SK-N-SH treated with all-trans-retinoic acid at 6 μM for 48 hours (cell line): ENCODE measurements around the gene GP1BB.

ENCODE experiments used
- ARNTL ChIP-seq: fragments of 450-650 bp; formaldehyde crosslinking; IDR thresholded peaks from 2 replicates; pipeline ENCODE4 v1.5.0; 2020; ENCODE audit warnings: low read depth, mild to moderate bottlenecking, moderate library complexity, borderline replicate concordance
- BACH2 ChIP-seq: fragments of 250-450 bp; sonication (Bioruptor Pico); IDR thresholded peaks from 2 replicates; pipeline ENCODE4 v1.9.0; 2021; ENCODE audit warnings: mild to moderate bottlenecking, borderline replicate concordance
- CREB5 ChIP-seq: fragments of 250-450 bp; sonication (Bioruptor Pico); IDR thresholded peaks from 2 replicates; pipeline ENCODE4 v1.5.1; 2020; ENCODE audit warnings: low read depth, mild to moderate bottlenecking, moderate library complexity
- CSDC2 ChIP-seq: fragments of 250-450 bp; sonication (Bioruptor Pico); IDR thresholded peaks from 2 replicates; pipeline ENCODE4 v1.5.0; 2020; ENCODE audit warnings: mild to moderate bottlenecking, moderate library complexity
- GLIS3 ChIP-seq: fragments of 250-450 bp; sonication (Bioruptor Pico); IDR thresholded peaks from 2 replicates; pipeline ENCODE4 v1.5.0; 2020; ENCODE audit warnings: mild to moderate bottlenecking, moderate library complexity
- ISL1 ChIP-seq: fragments of 250-450 bp; sonication (Bioruptor Pico); IDR thresholded peaks from 2 replicates; pipeline ENCODE4 v2.1.2; 2022; ENCODE audit warnings: mild to moderate bottlenecking, moderate library complexity
- OSR1 ChIP-seq: fragments of 250-450 bp; sonication (Bioruptor Pico); IDR thresholded peaks from 2 replicates; pipeline ENCODE4 v1.8.0; 2022; ENCODE audit warnings: moderate library complexity, mild to moderate bottlenecking, inconsistent platforms
- PATZ1 ChIP-seq: fragments of 250-450 bp; sonication (Bioruptor Pico); IDR thresholded peaks from 2 replicates; pipeline ENCODE4 v1.8.0; 2020; ENCODE audit warnings: mild to moderate bottlenecking, moderate library complexity, borderline replicate concordance
- POU6F1 ChIP-seq: fragments of 250-450 bp; sonication (Bioruptor Pico); IDR thresholded peaks from 2 replicates; pipeline ENCODE4 v1.8.0; 2021; ENCODE audit warnings: low read depth, mild to moderate bottlenecking, moderate library complexity, borderline replicate concordance
- SNAI2 ChIP-seq: fragments of 250-450 bp; sonication (Bioruptor Pico); IDR thresholded peaks from 2 replicates; pipeline ENCODE4 v1.5.0; 2020; ENCODE audit warnings: mild to moderate bottlenecking, moderate library complexity
- TCF4 ChIP-seq: fragments of 250-450 bp; sonication (Bioruptor Pico); IDR thresholded peaks from 2 replicates; pipeline ENCODE4 v1.8.0; 2021; ENCODE audit warnings: mild to moderate bottlenecking, moderate library complexity, borderline replicate concordance
- TOX ChIP-seq: fragments of 250-450 bp; sonication (Bioruptor Pico); IDR thresholded peaks from 2 replicates; pipeline ENCODE4 v1.8.0; 2021; ENCODE audit warnings: mild to moderate bottlenecking, moderate library complexity, borderline replicate concordance
- TSHZ2 ChIP-seq: fragments of 250-450 bp; sonication (Bioruptor Pico); IDR thresholded peaks from 2 replicates; pipeline ENCODE4 v1.5.0; 2020; ENCODE audit warnings: mild to moderate bottlenecking, moderate library complexity
- ZFP30 ChIP-seq: fragments of 450-650 bp; formaldehyde crosslinking; IDR thresholded peaks from 2 replicates; pipeline ENCODE4 v1.5.0; 2022; ENCODE audit warnings: mild to moderate bottlenecking, moderate library complexity

- TF ChIP-seq CSDC2 (CRISPR knock-in tag), result no peak
- no peak for TF ChIP-seq ARNTL
- TF ChIP-seq TCF4 (CRISPR knock-in tag), result no peak
- no peak for TF ChIP-seq POU6F1 (CRISPR knock-in tag)
- no peak for TF ChIP-seq TSHZ2
- TF ChIP-seq PATZ1 (CRISPR knock-in tag), result no peak
- no peak for TF ChIP-seq SNAI2 (CRISPR knock-in tag)
- TF ChIP-seq TOX, result no peak
- TF ChIP-seq ZFP30 (CRISPR knock-in tag), result no peak
- TF ChIP-seq ISL1 (CRISPR knock-in tag), result no peak
- TF ChIP-seq GLIS3, result no peak
- no peak for TF ChIP-seq BACH2
- TF ChIP-seq OSR1 (CRISPR knock-in tag), result no peak
- no peak for TF ChIP-seq CREB5
Measured at GRCh38 chr22:19743081-19743480, 19.7 kb downstream of the GP1BB start.
